DND-41 (cell line): Measurements from ENCODE around the gene SERBP1.

Experiments
- EZH2 ChIP-seq: IDR thresholded peaks from 3 replicates; pipeline ENCODE4 v1.6.1; 2012; ENCODE audit warnings: borderline replicate concordance, low read depth, mild to moderate bottlenecking, moderate library complexity, low read length, inconsistent platforms; ENCODE audit not compliant: severe bottlenecking
- TF ChIP-seq, protein P1 (sequence below): IDR thresholded peaks from 2 replicates; pipeline ENCODE4 v1.5.1; 2012; ENCODE audit warnings: borderline replicate concordance, low read length, moderate library complexity, mild to moderate bottlenecking; ENCODE audit not compliant: poor library complexity, severe bottlenecking; ENCODE audit errors: extremely low read depth

DNA sequence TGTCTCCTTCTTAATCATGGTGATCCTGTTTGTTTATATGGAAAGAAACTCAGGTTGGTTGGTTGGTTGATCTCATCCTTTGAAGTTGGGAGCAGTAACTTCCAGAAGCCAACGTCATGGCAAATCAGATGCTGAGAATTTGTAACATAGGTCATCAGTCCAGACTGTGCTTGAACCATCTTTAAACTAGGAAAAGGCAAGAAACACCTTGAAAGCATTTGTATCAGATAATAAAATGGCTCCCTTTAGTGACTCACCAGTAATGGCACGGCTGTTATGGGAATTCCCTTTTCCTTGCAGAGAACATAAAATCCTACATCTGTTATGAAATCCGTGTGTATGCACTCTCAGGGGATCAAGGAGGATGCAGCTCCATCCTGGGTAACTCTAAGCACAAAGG is 58.1 kb downstream of the SERBP1 start:
- TF ChIP-seq, protein P1, sequence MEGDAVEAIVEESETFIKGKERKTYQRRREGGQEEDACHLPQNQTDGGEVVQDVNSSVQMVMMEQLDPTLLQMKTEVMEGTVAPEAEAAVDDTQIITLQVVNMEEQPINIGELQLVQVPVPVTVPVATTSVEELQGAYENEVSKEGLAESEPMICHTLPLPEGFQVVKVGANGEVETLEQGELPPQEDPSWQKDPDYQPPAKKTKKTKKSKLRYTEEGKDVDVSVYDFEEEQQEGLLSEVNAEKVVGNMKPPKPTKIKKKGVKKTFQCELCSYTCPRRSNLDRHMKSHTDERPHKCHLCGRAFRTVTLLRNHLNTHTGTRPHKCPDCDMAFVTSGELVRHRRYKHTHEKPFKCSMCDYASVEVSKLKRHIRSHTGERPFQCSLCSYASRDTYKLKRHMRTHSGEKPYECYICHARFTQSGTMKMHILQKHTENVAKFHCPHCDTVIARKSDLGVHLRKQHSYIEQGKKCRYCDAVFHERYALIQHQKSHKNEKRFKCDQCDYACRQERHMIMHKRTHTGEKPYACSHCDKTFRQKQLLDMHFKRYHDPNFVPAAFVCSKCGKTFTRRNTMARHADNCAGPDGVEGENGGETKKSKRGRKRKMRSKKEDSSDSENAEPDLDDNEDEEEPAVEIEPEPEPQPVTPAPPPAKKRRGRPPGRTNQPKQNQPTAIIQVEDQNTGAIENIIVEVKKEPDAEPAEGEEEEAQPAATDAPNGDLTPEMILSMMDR = no peak
- no peak for TF ChIP-seq EZH2
